ENCODE data around the gene HECA. TPM values are rescaled to one million over a fixed set of nuclear protein-coding genes. Genes with fewer than 3 reads are reported as not detected.

The HECA gene
- total and polyA plus RNA-seq, 10 of the 15 experiments (the other 5 are each of a cell fraction or from before 2014, with no cell fraction given): 0.52 to 7.2 (median 2.7) TPM

- TF ChIP-seq RAD21 (IDR thresholded peaks at IDR 0.05; ENCODE audit: insufficient read depth, low read depth, low read length) (no peak), E2F4 (IDR thresholded peaks at IDR 0.05; ENCODE audit: low read depth, low read length) (no peak), NFIC (IDR thresholded peaks at IDR 0.05; ENCODE audit: low read depth, low read length) (no peak)
Measured at GRCh38 chr6:139186692-139187091, 51.8 kb downstream of the HECA start (continued).

- RAD21 ChIA-PET (ENCODE audit: unreplicated experiment): no interaction called here
- in situ Hi-C loops (cut with MboI) (no loop called here), intact Hi-C loops (cut with micrococcal nuclease; ENCODE audit: unreplicated experiment) (no loop called here)
- Histone ChIP-seq H3K79me2 (ENCODE audit: control insufficient read depth, insufficient read depth, low read length) (no peaks in the 10 kb centered on the region), H3K27me3 (replicated peaks in 1 of 2; ENCODE audit: control insufficient read depth in 2 of 2, insufficient read depth in 2 of 2, low read length in 1 of 2) (no peaks in the 10 kb centered on the region), H3K4me2 (ENCODE audit: control insufficient read depth, insufficient read depth) (no peak overlapping the region), H3K36me3 (ENCODE audit: control insufficient read depth in 2 of 2, insufficient read depth in 2 of 2, low read length in 1 of 2) (no peaks in the 10 kb centered on the region), H2AFZ (ENCODE audit: control insufficient read depth, low read depth, low read length) (no peak overlapping the region), H3K4me1 (ENCODE audit: control insufficient read depth, insufficient read depth, low read length) (no peaks in the 10 kb centered on the region), H3K27ac (ENCODE audit: control insufficient read depth, insufficient read depth) (no peak overlapping the region), H3K9me3 (replicated peaks; ENCODE audit: control insufficient read depth, insufficient read depth, low read length) (no peaks in the 10 kb centered on the region), H3K9ac (ENCODE audit: control insufficient read depth, insufficient read depth, low read length) (no peak overlapping the region), H3K4me3 (no peak overlapping the region), H4K20me1 (ENCODE audit: control insufficient read depth, insufficient read depth) (no peaks in the 10 kb centered on the region)
- DNase-seq (ENCODE audit: low read depth, low spot score) (no peak), ATAC-seq (no peak), FAIRE-seq (no peak)
- POLR2A ChIA-PET: no interaction called here
- SMC1A ChIA-PET (ENCODE audit: uncharacterized antibody, unreplicated experiment): no interaction called here
- no TSS peak for BruUV-seq (replicated peaks)
- CTCF ChIA-PET: no interaction called here
- WGBS (ENCODE audit: insufficient coverage, insufficient replicate concordance, low lambda C conversion rate, missing lambda C conversion rate): 23% methylated on average over 4 of the region's 4 CpGs
- TF ChIP-seq BACH1 (IDR thresholded peaks at IDR 0.05; ENCODE audit: borderline replicate concordance) (no peak), CBFB (IDR thresholded peaks at IDR 0.05; ENCODE audit: low read depth) (no peak), ELK1 (IDR thresholded peaks at IDR 0.05; ENCODE audit: low read depth, low read length) (no peak), ZBTB33 (IDR thresholded peaks at IDR 0.05) (no peak), RAD21 (IDR thresholded peaks at IDR 0.05; ENCODE audit: insufficient read depth, low read depth, low read length) (no peak), BHLHE40 (IDR thresholded peaks at IDR 0.05; ENCODE audit: borderline replicate concordance in 1 of 2, low read depth in 2 of 2, low read length in 1 of 2) (no peak), MYC (IDR thresholded peaks at IDR 0.05; ENCODE audit: insufficient read depth, insufficient read length, insufficient replicate concordance, low read length, severe bottlenecking) (no peak), RAD51 (IDR thresholded peaks at IDR 0.05) (no peak), PRDM15 (CRISPR knock-in tag; IDR thresholded peaks at IDR 0.05) (no peak), PML (IDR thresholded peaks at IDR 0.05; ENCODE audit: low read length) (no peak), POLR2AphosphoS2 (IDR thresholded peaks at IDR 0.05; ENCODE audit: low read depth, low read length) (no peak), ZNF207 (IDR thresholded peaks at IDR 0.05; ENCODE audit: borderline replicate concordance) (no peak)
Measured at GRCh38 chr6:139187489-139187888, 52.6 kb downstream of the HECA start.
